ENCODE measurements around the gene CLP1.

GRCh38 chr11:57610170-57610569, 47.4 kb upstream of the CLP1 start:
- TF ChIP-seq EZH2 (IDR thresholded peaks at IDR 0.05; ENCODE audit: borderline replicate concordance, insufficient read depth, low read length, poor library complexity, severe bottlenecking) (no peak), CTCF (IDR thresholded peaks at IDR 0.05; ENCODE audit: poor library complexity, severe bottlenecking) (no peak), TAF1 (IDR thresholded peaks at IDR 0.05; ENCODE audit: low read depth) (no peak), POLR2AphosphoS5 (IDR thresholded peaks at IDR 0.05) (no peak), EP300 (conservative IDR thresholded peaks at IDR 0.05; ENCODE audit: poor library complexity, severe bottlenecking) (no peak), RAD21 (conservative IDR thresholded peaks at IDR 0.05) (no peak), SMC3 (conservative IDR thresholded peaks at IDR 0.05; ENCODE audit: poor library complexity) (no peak), REST (IDR thresholded peaks at IDR 0.05; ENCODE audit: borderline replicate concordance) (no peak), MXI1 (conservative IDR thresholded peaks at IDR 0.05; ENCODE audit: poor library complexity, severe bottlenecking) (no peak)
